SH-SY5Y (cell line): ENCODE results near the gene ICOS.

Experiments used
- GATA2 ChIP-seq: IDR thresholded peaks from 2 replicates; pipeline ENCODE4 v1.6.1; 2011; ENCODE audit warnings: mild to moderate bottlenecking, low read depth, low read length
- GATA3 ChIP-seq: IDR thresholded peaks from 2 replicates; pipeline ENCODE4 v1.6.1; 2011; ENCODE audit warnings: low read depth, mild to moderate bottlenecking, low read length, moderate library complexity

Gene ICOS

DNA sequence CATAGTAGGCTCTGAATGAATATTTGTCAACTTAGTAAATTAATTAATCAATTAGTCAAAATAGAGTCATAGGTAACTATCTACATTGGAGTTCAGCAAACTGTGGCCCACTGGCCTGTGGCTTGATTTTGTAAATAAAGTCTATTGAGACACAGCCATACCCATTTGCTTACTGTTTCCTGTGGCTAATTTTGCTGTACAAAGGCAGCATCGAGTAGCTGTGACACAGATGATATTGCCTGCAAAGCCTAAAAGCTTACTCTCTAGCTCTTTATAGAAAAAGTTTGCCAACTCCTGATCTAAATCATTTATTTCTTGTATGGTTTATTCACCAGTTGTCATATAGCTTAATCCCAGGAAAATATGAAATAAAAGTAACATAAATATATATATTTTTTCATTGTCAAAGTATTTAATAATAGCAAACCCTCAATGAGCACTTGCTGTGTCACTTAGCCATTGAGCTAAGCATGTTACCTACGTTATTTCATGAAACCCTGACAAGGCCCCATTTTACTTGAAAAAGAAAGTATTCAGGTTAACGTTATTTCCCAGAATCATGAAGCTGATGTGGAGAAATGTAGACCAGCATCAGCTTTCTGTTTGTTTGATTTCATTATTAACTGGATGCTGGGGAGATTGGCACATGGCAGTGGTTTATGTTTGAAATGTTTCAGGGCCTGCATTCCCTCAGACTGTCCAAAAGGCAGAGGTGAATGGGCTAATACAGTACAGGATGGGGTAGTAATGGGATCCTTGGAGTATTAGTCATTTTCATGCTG is 69.6 kb downstream of the ICOS start:
- TF ChIP-seq GATA3 (no peak), GATA2 (no peak)

DNA sequence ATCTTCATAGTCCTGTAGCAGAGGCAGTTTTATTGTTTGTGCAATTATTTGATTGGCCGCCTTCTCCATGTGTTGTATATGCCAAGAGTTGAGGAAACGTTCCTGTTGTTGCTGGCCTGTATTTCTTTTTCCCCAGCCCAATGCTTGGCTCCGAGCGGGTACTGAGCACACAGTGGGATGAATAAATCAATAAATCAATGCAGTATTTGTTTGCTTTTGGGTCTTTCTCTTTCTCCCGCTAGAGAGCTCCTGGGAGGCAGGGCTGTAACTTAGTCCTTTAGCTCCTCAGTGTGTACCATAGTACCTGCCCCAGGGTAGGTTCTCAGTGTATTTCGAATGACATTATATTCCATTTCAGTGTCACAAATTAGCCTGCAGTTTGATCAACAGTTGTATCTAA is 71.8 kb downstream of the ICOS start:
- TF ChIP-seq GATA3 (no peak), GATA2 (no peak)

DNA sequence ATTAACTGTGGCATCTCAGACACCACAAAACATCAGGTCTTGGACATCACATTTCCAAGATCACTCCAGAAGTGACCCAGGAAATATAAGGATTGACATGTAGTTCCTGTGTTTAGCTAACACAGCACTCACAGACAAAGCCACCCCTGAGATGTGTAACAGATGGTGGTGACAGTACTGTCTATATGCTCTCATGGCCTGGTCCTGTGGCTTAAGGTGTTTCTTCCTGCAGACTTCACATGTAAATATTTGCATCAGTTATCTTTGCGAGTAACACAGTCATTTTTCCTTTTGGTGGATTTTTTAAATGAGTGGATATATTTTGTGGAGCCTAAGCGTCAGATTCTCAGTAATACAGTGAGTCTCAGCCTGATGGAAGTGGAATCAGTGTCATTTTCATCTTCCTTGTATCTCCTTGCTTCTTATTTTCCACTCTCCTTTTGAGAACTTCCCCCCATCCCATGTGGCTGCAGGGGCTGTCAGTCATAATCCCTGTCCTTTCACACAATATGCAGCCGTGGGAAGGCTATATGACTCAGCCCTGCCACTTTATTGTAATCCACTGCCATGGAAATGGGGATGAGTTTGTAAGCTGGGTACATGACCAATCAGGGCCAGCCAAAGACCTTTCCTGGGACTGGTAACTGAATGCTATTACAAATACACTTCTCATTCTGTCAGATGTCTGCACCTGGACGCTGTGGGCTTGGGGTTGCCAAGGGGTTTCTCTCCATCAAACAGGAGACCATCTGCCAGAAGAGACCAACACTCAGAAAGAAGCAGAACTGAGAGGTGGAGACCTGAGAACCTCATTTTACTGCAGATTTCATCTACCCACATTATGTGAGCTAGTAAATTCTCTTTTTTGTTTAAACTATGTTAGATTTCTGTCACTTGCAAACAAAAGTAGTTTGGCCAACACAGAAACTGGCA is 74.3 kb downstream of the ICOS start:
- TF ChIP-seq GATA3 = no peak
- no peak for TF ChIP-seq GATA2
